PFSK-1 (cell line): ENCODE results near the gene TMOD2.

ENCODE experiments used
- FOXP2 ChIP-seq: optimal IDR thresholded peaks from 2 replicates; pipeline ENCODE3; 2011; ENCODE audit warnings: borderline replicate concordance, control low read depth, inconsistent platforms; ENCODE audit not compliant: insufficient read depth; ENCODE audit errors: extremely low read length, extremely low read depth
- POLR2AphosphoS5 ChIP-seq: IDR thresholded peaks from 2 replicates; pipeline ENCODE4 v1.6.1; 2012; ENCODE audit warnings: low read depth, mild to moderate bottlenecking, control low read depth, low read length, moderate library complexity
- SIN3A ChIP-seq: IDR thresholded peaks from 2 replicates; pipeline ENCODE4 v1.6.1; 2012; ENCODE audit warnings: mild to moderate bottlenecking, low read length, moderate library complexity, borderline replicate concordance; ENCODE audit not compliant: insufficient read depth
- TAF1 ChIP-seq: IDR thresholded peaks from 2 replicates; pipeline ENCODE4 v1.6.1; 2012; ENCODE audit warnings: low read length, control low read depth, borderline replicate concordance; ENCODE audit not compliant: insufficient read depth
- TF ChIP-seq, protein P1 (sequence below), 2 experiments: IDR thresholded peaks; 2 replicates each; pipeline versions ENCODE4 v1.6.1 to v1.8.0; 2011 to 2012; ENCODE audit warnings: low read depth in 2 of 2, low read length in 2 of 2, control low read depth in 1 of 2, inconsistent platforms in 1 of 2, mild to moderate bottlenecking in 1 of 2, moderate library complexity in 1 of 2; ENCODE audit not compliant: insufficient read depth in 1 of 2

Gene TMOD2

DNA sequence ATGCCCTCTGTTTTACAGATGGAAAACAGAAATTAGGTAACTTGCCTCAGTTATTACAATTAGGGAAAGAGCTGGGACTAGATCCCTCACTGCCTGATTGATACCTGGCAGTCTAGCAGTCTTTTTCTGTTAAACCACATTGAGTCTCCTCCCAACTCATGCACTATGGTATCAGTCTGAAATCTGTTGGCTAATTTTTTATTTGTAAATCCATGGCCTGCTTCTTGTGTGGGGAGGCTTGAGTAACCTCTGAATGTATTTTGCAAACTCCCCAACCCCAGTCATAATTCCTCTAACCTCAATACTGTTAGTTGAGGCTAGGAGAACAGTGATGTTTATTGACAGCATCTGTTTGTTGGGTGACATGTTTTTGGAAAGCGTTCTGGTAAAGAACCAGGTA, 113.9 kb downstream of the TMOD2 start:
- TF ChIP-seq FOXP2 (no peak), TAF1 (no peak), SIN3A (no peak), POLR2AphosphoS5 (no peak)
- TF ChIP-seq, protein P1, sequence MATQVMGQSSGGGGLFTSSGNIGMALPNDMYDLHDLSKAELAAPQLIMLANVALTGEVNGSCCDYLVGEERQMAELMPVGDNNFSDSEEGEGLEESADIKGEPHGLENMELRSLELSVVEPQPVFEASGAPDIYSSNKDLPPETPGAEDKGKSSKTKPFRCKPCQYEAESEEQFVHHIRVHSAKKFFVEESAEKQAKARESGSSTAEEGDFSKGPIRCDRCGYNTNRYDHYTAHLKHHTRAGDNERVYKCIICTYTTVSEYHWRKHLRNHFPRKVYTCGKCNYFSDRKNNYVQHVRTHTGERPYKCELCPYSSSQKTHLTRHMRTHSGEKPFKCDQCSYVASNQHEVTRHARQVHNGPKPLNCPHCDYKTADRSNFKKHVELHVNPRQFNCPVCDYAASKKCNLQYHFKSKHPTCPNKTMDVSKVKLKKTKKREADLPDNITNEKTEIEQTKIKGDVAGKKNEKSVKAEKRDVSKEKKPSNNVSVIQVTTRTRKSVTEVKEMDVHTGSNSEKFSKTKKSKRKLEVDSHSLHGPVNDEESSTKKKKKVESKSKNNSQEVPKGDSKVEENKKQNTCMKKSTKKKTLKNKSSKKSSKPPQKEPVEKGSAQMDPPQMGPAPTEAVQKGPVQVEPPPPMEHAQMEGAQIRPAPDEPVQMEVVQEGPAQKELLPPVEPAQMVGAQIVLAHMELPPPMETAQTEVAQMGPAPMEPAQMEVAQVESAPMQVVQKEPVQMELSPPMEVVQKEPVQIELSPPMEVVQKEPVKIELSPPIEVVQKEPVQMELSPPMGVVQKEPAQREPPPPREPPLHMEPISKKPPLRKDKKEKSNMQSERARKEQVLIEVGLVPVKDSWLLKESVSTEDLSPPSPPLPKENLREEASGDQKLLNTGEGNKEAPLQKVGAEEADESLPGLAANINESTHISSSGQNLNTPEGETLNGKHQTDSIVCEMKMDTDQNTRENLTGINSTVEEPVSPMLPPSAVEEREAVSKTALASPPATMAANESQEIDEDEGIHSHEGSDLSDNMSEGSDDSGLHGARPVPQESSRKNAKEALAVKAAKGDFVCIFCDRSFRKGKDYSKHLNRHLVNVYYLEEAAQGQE (IDR thresholded peaks at IDR 0.05; ENCODE audit: insufficient read depth in 1 of 2, low read depth in 2 of 2, low read length in 2 of 2), result no peak
